HL-60 (cell line): ENCODE data around the gene LPIN1.

ENCODE experiments used
- CTCF ChIP-seq: IDR thresholded peaks from one replicate; pipeline ENCODE4 v1.5.1; 2011; ENCODE audit warnings: low read length, control low read depth, inconsistent platforms; ENCODE audit not compliant: insufficient read depth
- GABPA ChIP-seq: IDR thresholded peaks from 2 replicates; pipeline ENCODE4 v1.6.1; 2012; ENCODE audit warnings: low read depth
- POLR2AphosphoS5 ChIP-seq: IDR thresholded peaks from 2 replicates; pipeline ENCODE4 v1.6.1; 2012; ENCODE audit warnings: low read depth
- REST ChIP-seq: IDR thresholded peaks from 2 replicates; pipeline ENCODE4 v1.6.1; 2012; ENCODE audit warnings: low read depth; ENCODE audit not compliant: insufficient replicate concordance
- SPI1 ChIP-seq: IDR thresholded peaks from 2 replicates; pipeline ENCODE4 v1.6.1; 2012; ENCODE audit warnings: low read depth, mild to moderate bottlenecking, borderline replicate concordance

GRCh38 chr2:11761259-11761658 is 14.8 kb downstream of the LPIN1 start:
- TF ChIP-seq CTCF: no peak
- no peak for TF ChIP-seq GABPA
- no peak for TF ChIP-seq POLR2AphosphoS5
- TF ChIP-seq REST: no peak
- no peak for TF ChIP-seq SPI1
